Ishikawa (cell line): ENCODE data around the gene OTUD4.

ENCODE experiments used
- CEBPB ChIP-seq: IDR thresholded peaks from 2 replicates; pipeline ENCODE4 v1.6.1; 2012
- EGR1 ChIP-seq: IDR thresholded peaks from 2 replicates; pipeline ENCODE4 v1.6.1; 2012
- EP300 ChIP-seq: IDR thresholded peaks from 2 replicates; pipeline ENCODE4 v1.6.1; 2012; ENCODE audit warnings: borderline replicate concordance
- RAD21 ChIP-seq: IDR thresholded peaks from 2 replicates; pipeline ENCODE4 v1.6.1; 2012; ENCODE audit warnings: low read depth
- TAF1 ChIP-seq: IDR thresholded peaks from 2 replicates; pipeline ENCODE4 v1.6.1; 2012; ENCODE audit warnings: low read depth, mild to moderate bottlenecking
- ZBTB7A ChIP-seq: IDR thresholded peaks from 2 replicates; pipeline ENCODE4 v1.6.1; 2012; ENCODE audit warnings: low read depth
- TF ChIP-seq, protein P1 (sequence below): IDR thresholded peaks from 2 replicates; pipeline ENCODE4 v1.6.1; 2012; ENCODE audit warnings: low read depth, mild to moderate bottlenecking
- TF ChIP-seq, protein P2 (sequence below): IDR thresholded peaks from 2 replicates; pipeline ENCODE4 v1.6.1; 2012

DNA sequence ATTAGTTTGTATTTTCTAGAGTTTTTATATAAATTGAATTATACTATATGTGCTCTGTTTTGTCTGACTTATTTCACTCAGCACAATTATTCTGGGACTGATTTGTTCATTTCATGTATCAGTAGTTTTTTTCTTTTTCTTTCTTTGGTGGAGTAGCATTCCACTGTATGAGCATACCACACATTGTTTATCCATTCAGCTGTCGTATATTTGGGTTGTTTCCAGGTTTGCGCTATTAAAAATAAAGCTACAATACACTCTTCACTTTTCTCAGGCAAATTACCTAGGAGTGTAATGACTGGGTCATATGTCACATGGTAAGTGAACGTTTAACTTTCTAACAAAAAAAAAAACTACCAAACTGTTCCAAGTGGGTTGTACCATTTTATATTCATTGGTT, 9.6 kb upstream of the OTUD4 start:
- TF ChIP-seq RAD21 (no peak), TAF1 (no peak), ZBTB7A (no peak), EP300 (no peak), CEBPB (no peak), EGR1 (no peak)
- TF ChIP-seq, protein P1, sequence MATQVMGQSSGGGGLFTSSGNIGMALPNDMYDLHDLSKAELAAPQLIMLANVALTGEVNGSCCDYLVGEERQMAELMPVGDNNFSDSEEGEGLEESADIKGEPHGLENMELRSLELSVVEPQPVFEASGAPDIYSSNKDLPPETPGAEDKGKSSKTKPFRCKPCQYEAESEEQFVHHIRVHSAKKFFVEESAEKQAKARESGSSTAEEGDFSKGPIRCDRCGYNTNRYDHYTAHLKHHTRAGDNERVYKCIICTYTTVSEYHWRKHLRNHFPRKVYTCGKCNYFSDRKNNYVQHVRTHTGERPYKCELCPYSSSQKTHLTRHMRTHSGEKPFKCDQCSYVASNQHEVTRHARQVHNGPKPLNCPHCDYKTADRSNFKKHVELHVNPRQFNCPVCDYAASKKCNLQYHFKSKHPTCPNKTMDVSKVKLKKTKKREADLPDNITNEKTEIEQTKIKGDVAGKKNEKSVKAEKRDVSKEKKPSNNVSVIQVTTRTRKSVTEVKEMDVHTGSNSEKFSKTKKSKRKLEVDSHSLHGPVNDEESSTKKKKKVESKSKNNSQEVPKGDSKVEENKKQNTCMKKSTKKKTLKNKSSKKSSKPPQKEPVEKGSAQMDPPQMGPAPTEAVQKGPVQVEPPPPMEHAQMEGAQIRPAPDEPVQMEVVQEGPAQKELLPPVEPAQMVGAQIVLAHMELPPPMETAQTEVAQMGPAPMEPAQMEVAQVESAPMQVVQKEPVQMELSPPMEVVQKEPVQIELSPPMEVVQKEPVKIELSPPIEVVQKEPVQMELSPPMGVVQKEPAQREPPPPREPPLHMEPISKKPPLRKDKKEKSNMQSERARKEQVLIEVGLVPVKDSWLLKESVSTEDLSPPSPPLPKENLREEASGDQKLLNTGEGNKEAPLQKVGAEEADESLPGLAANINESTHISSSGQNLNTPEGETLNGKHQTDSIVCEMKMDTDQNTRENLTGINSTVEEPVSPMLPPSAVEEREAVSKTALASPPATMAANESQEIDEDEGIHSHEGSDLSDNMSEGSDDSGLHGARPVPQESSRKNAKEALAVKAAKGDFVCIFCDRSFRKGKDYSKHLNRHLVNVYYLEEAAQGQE, result no peak
- TF ChIP-seq, protein P2, sequence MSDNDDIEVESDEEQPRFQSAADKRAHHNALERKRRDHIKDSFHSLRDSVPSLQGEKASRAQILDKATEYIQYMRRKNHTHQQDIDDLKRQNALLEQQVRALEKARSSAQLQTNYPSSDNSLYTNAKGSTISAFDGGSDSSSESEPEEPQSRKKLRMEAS, result no peak
